HL-60 (cell line): ENCODE measurements around the gene PSIP1.
"Not testable (repeated sequence)": the region's sequence is repeated elsewhere in the genome, so short reads cannot be mapped to it uniquely, and the experiment has no call there.

ENCODE experiments used
- DNase-seq, 2 experiments: peaks; one replicate each; pipeline ENCODE4 v3.0.0-alpha.2; 2010 to 2020; ENCODE audit warnings: low read depth in 1 of 2, low spot score in 1 of 2
- H3K27ac ChIP-seq: fragments of 250-450 bp; sonication (Bioruptor Pico); replicated peaks from 2 replicates; pipeline ENCODE4 v1.5.1; 2020; ENCODE audit warnings: mild to moderate bottlenecking, moderate library complexity
- H3K27me3 ChIP-seq: fragments of 250-450 bp; sonication (Bioruptor Pico); 2 replicates; pipeline ENCODE4 v1.5.1; 2021; ENCODE audit warnings: mild to moderate bottlenecking, moderate library complexity; ENCODE audit not compliant: insufficient read depth, poor library complexity, severe bottlenecking
- H3K4me3 ChIP-seq: replicated peaks from 2 replicates; pipeline ENCODE4 v1.5.1; 2011; ENCODE audit warnings: mild to moderate bottlenecking, control low read depth, low read length; ENCODE audit not compliant: insufficient read depth
- GABPA ChIP-seq: IDR thresholded peaks from 2 replicates; pipeline ENCODE4 v1.6.1; 2012; ENCODE audit warnings: low read depth
- POLR2AphosphoS5 ChIP-seq: IDR thresholded peaks from 2 replicates; pipeline ENCODE4 v1.6.1; 2012; ENCODE audit warnings: low read depth
- REST ChIP-seq: IDR thresholded peaks from 2 replicates; pipeline ENCODE4 v1.6.1; 2012; ENCODE audit warnings: low read depth; ENCODE audit not compliant: insufficient replicate concordance
- SPI1 ChIP-seq: IDR thresholded peaks from 2 replicates; pipeline ENCODE4 v1.6.1; 2012; ENCODE audit warnings: low read depth, mild to moderate bottlenecking, borderline replicate concordance
- TF ChIP-seq, protein P1 (sequence below): IDR thresholded peaks from one replicate; pipeline ENCODE4 v1.5.1; 2011; ENCODE audit warnings: low read length, control low read depth, inconsistent platforms; ENCODE audit not compliant: insufficient read depth

The PSIP1 gene

GRCh38 chr9:15433661-15434060, 77.1 kb downstream of the PSIP1 start:
- no peak overlapping the region for H3K4me3 ChIP-seq
- H3K27me3 ChIP-seq: no peaks in the 10 kb centered on the region
- no peak for TF ChIP-seq SPI1
- no peak for TF ChIP-seq REST
- no peak for TF ChIP-seq GABPA
- no peak for TF ChIP-seq POLR2AphosphoS5
- TF ChIP-seq, protein P1, sequence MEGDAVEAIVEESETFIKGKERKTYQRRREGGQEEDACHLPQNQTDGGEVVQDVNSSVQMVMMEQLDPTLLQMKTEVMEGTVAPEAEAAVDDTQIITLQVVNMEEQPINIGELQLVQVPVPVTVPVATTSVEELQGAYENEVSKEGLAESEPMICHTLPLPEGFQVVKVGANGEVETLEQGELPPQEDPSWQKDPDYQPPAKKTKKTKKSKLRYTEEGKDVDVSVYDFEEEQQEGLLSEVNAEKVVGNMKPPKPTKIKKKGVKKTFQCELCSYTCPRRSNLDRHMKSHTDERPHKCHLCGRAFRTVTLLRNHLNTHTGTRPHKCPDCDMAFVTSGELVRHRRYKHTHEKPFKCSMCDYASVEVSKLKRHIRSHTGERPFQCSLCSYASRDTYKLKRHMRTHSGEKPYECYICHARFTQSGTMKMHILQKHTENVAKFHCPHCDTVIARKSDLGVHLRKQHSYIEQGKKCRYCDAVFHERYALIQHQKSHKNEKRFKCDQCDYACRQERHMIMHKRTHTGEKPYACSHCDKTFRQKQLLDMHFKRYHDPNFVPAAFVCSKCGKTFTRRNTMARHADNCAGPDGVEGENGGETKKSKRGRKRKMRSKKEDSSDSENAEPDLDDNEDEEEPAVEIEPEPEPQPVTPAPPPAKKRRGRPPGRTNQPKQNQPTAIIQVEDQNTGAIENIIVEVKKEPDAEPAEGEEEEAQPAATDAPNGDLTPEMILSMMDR: no peak
- no peak for DNase-seq
- no peak overlapping the region for H3K27ac ChIP-seq

GRCh38 chr9:15433191-15433590, 77.6 kb downstream of the PSIP1 start:
- Histone ChIP-seq H3K4me3 (no peak overlapping the region), H3K27ac (no peak overlapping the region), H3K27me3 (no peaks in the 10 kb centered on the region)
- no peak for DNase-seq
- TF ChIP-seq POLR2AphosphoS5 (no peak), SPI1 (no peak), REST (no peak), GABPA (no peak)
- TF ChIP-seq, protein P1: no peak

DNA sequence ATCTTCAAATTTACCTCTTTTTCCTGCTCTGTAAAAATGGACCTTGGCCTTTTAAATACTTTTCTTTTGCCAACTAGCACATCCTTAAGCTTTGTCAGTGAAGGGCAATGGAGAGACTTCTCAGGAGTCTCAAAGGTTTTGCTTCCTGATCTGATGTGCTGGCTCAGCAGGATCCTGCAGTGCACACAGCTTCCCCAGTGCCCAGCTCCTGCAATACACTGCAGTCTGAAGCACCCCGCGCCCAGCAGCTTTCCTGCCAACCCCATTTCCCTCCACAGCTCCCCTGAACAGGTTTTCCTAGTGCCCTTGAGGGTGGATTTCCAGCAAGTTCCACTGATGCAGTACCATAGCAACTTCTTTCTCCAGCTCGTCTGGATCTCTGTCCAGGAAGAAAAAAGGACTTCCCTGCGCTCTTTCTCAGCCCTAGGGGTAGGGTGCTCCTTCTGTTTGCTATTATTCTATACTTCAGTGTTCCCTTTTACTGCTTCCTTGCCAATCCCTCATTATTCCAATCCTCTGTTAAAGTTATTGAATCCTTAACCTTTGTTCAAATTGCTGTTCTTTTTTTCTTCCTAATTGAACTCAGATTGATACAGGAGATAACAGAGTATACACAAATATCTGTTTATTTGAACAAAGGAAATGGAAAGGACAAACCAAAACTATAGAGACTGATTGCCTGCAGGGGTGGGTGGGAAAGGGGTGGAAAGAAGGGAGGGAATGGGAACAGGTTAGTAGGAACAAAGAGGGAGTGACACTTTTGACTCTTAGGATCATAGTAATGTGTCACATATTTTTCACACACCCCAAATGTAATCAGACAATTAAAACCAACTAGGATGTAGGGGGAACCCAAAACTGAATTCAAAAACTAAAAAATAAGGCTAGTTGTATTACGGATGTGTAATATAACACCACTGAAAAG, 79.6 kb downstream of the PSIP1 start:
- Histone ChIP-seq H3K27ac (no peak overlapping the region), H3K27me3 (no peaks in the 10 kb centered on the region), H3K4me3 (no peak overlapping the region)
- DNase-seq: no peak
- TF ChIP-seq GABPA (no peak), SPI1 (no peak), POLR2AphosphoS5 (no peak), REST (no peak)
- TF ChIP-seq, protein P1: no peak

GRCh38 chr9:15427702-15428101, 83.1 kb downstream of the PSIP1 start:
- not testable (repeated sequence) for H3K27me3 ChIP-seq, H3K27ac ChIP-seq, DNase-seq, H3K4me3 ChIP-seq
